GM12874 (cell line): Measurements from ENCODE around the gene CNST.

Source experiments
- CTCF ChIP-seq: IDR thresholded peaks from 2 replicates; pipeline ENCODE4 v1.5.1; 2011; ENCODE audit warnings: low read depth, mild to moderate bottlenecking, control low read depth, low read length, moderate library complexity; ENCODE audit not compliant: insufficient read depth

Gene CNST

GRCh38 chr1:246588159-246588721, 22.0 kb downstream of the CNST start:
- TF ChIP-seq CTCF, result no peak

- TF ChIP-seq CTCF, result no peak
Observed at GRCh38 chr1:246591047-246591446, 24.8 kb downstream of the CNST start.

- TF ChIP-seq CTCF, result no peak
Observed at GRCh38 chr1:246591504-246591903, 25.2 kb downstream of the CNST start.

DNA sequence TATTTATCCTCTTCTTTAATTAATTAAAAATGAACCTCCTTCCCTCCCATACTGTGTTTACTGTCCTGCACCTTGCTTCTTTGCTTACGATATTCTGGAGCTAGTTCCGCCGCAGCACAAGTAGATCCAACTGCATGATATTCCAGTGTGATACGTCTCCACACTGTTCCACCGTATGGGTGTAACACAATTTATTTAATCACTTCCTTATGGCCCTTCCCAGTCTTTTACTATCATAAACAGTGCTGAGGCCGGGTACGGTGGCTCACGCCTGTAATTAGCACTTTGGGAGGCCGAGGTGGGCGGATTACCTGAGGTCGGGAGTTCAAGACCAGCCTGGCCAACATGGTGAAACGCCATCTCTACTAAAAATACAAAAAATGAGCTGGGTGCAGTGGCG, 25.7 kb downstream of the CNST start:
- TF ChIP-seq CTCF, result no peak

GRCh38 chr1:246592695-246593094, 26.4 kb downstream of the CNST start:
- TF ChIP-seq CTCF, result no peak

GRCh38 chr1:246595146-246595545, 28.9 kb downstream of the CNST start:
- no peak for TF ChIP-seq CTCF

- no peak for TF ChIP-seq CTCF
Observed at GRCh38 chr1:246597340-246597739, 31.1 kb downstream of the CNST start.
